Cardiac septum (tissue), 1 donor: ENCODE measurements around the gene CES1. TPM values are rescaled to one million over a fixed set of nuclear protein-coding genes. Genes with fewer than 3 reads are reported as not detected.
"Not testable (repeated sequence)": the region's sequence is repeated elsewhere in the genome, so short reads cannot be mapped to it uniquely, and the experiment has no call there.

Source experiments
- DNase-seq: peaks from one replicate; pipeline ENCODE4 v3.0.0-alpha.2; 2020; ENCODE audit warnings: low spot score
- intact Hi-C: fragments of 100-400 bp; cut with DNase I; formaldehyde crosslinking; loops from one replicate; pipeline ENCODE4 v1.14.0; 2022
- total RNA-seq: library from RNA; stranded (reverse); fragmentation: NEBNext Ultra II Directional; extraction: Animal tissue kit (Norgen Biotek cat#: 25700); gene quantifications from one replicate; pipeline ENCODE4 v1.2.1, GENCODE V29; 2021
- donor health status: DM: no; HTN: no; CAD: no.

The CES1 gene
- total RNA-seq, 1 donor from 2014 or later, result 9.9 TPM

DNA sequence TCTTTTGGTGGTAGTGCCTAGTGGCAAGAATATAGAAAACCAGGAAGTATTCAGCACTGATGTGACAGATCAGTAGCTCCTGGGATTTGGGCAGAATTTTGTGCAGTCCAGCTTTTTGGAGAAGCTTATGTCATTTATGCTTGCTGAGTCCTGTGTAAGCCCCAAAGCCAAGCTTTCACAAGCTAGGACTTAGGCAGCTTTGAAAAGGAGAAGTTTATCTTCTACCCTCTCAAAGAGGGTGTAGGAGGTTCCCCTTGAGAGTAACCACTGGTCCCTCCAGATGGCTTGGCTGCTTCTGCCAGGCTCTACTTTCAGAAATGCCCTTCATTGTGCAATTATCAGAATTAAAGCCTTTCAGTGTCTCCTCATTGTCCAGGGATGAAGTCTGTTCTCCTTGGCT lies 78.8 kb downstream of the CES1 start:
- intact Hi-C loops, result no loop called here

DNA sequence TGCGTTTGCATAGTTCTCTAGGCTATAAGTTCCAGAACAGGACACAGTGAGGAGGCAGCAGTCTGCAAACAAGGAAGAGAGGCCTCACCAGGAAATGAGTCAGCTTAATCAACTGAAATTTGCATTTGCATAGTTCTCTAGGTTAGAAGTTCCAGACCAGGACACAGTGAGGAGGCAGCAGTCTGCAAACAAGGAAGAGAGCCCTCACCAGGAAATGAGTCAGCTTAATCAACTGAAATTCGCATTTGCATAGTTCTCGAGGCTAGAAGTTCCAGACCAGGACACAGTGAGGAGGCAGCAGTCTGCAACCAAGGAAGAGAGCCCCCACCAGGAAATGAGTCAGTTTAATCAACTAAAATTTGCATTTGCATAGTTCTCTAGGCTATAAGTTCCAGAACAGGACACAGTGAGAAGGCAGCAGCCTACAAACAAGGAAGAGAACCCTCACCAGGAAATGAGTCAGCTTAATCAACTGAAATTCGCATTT lies 79.7 kb downstream of the CES1 start:
- DNase-seq, intact Hi-C loops: not testable (repeated sequence)

More for the DNA sequence above, 78.8 kb downstream of the CES1 start:
- DNase-seq, result no peak

Other genes starting within 250 kb of the CES1 start
- gene SLC6A2, start 177.1 kb downstream of the CES1 start, total RNA-seq, result not detected
- gene CES5A, start 42.3 kb upstream of the CES1 start, total RNA-seq, result not detected